GM23338 (cell line): ENCODE data around the gene NINJ1. TPM values are rescaled to one million over a fixed set of nuclear protein-coding genes. Genes with fewer than 3 reads are reported as not detected.

ENCODE experiments used
- ATAC-seq: fragments of 200-7000 bp; cut with Tn5 transposase; 3 replicates; pipeline ENCODE4 v1.9.1; 2020
- DNase-seq: peaks from one replicate; pipeline ENCODE4 v3.0.0-alpha.2; 2015; ENCODE audit warnings: low spot score
- H2AFZ ChIP-seq: fragments of 200-600 bp; sonication (generic); 2 replicates; pipeline ENCODE4 v1.8.0; 2016; ENCODE audit warnings: antibody characterized with exemption, mild to moderate bottlenecking, moderate library complexity
- H3F3A ChIP-seq: fragments of 200-600 bp; sonication (generic); replicated peaks from 2 replicates; pipeline ENCODE4 v1.8.0; 2017; ENCODE audit warnings: antibody characterized with exemption, mixed run types, low read depth
- H3K27ac ChIP-seq: fragments of 200-600 bp; sonication (generic); 2 replicates; pipeline ENCODE4 v1.6.1; 2016; ENCODE audit warnings: low read depth
- H3K27me3 ChIP-seq: fragments of 200-600 bp; sonication (generic); 2 replicates; pipeline ENCODE4 v1.8.0; 2016; ENCODE audit warnings: mild to moderate bottlenecking, mixed run types, moderate library complexity; ENCODE audit not compliant: insufficient read depth
- H3K36me3 ChIP-seq: fragments of 200-600 bp; sonication (generic); 2 replicates; pipeline ENCODE4 v1.8.0; 2016; ENCODE audit warnings: mild to moderate bottlenecking; ENCODE audit not compliant: insufficient read depth
- H3K4me1 ChIP-seq: fragments of 200-600 bp; sonication (generic); 2 replicates; pipeline ENCODE4 v1.8.0; 2016; ENCODE audit warnings: mild to moderate bottlenecking, moderate library complexity; ENCODE audit not compliant: insufficient read depth
- H3K4me2 ChIP-seq: fragments of 200-600 bp; sonication (generic); 2 replicates; pipeline ENCODE4 v1.7.1; 2017; ENCODE audit warnings: mixed run types
- H3K4me3 ChIP-seq: fragments of 200-600 bp; sonication (generic); 2 replicates; pipeline ENCODE4 v1.6.1; 2016; ENCODE audit warnings: mixed run types
- H3K79me2 ChIP-seq: fragments of 200-600 bp; sonication (generic); replicated peaks from 2 replicates; pipeline ENCODE4 v1.8.0; 2017; ENCODE audit warnings: mild to moderate bottlenecking; ENCODE audit not compliant: insufficient read depth
- H3K9me2 ChIP-seq: fragments of 200-600 bp; sonication (generic); 2 replicates; pipeline ENCODE4 v1.8.0; 2017; ENCODE audit not compliant: insufficient read depth
- H4K20me1 ChIP-seq: fragments of 200-600 bp; sonication (generic); replicated peaks from 2 replicates; pipeline ENCODE4 v1.8.0; 2017; ENCODE audit warnings: mild to moderate bottlenecking; ENCODE audit not compliant: insufficient read depth
- H3K27ac Mint-ChIP-seq: 2 replicates; pipeline ENCODE4 v1.8.0; 2020; ENCODE audit warnings: inconsistent platforms, mild to moderate bottlenecking, moderate library complexity, mixed read lengths
- H3K27me3 Mint-ChIP-seq: 3 replicates; pipeline ENCODE4 v1.8.0; 2022; ENCODE audit warnings: low read depth, mild to moderate bottlenecking, moderate library complexity, mixed read lengths, inconsistent platforms; ENCODE audit not compliant: insufficient read depth, poor library complexity
- H3K36me3 Mint-ChIP-seq: 3 replicates; pipeline ENCODE4 v1.8.0; 2021; ENCODE audit warnings: low read depth, mild to moderate bottlenecking, inconsistent platforms, moderate library complexity, mixed read lengths
- H3K4me1 Mint-ChIP-seq: 3 replicates; pipeline ENCODE4 v1.8.0; 2020; ENCODE audit warnings: mild to moderate bottlenecking, inconsistent platforms, mixed read lengths
- H3K4me3 Mint-ChIP-seq: 3 replicates; pipeline ENCODE4 v1.8.0; 2021; ENCODE audit warnings: moderate library complexity, mild to moderate bottlenecking, inconsistent platforms, mixed read lengths
- H3K9me3 Mint-ChIP-seq: 3 replicates; pipeline ENCODE4 v1.8.0; 2020; ENCODE audit warnings: moderate library complexity, mild to moderate bottlenecking, inconsistent platforms, mixed read lengths
- CREB1 ChIP-seq: fragments of 250-450 bp; sonication (Bioruptor Pico); IDR thresholded peaks from 2 replicates; pipeline ENCODE4 v1.5.0; 2020; ENCODE audit warnings: low read depth, mild to moderate bottlenecking, moderate library complexity
- EZH2phosphoT487 ChIP-seq: fragments of 200-600 bp; sonication (generic); IDR thresholded peaks from one replicate; pipeline ENCODE4 v1.8.1; 2018; ENCODE audit warnings: antibody characterized with exemption; ENCODE audit not compliant: unreplicated experiment
- NANOG ChIP-seq: IDR thresholded peaks from 2 replicates; pipeline ENCODE4 v1.6.1; 2016; ENCODE audit warnings: antibody characterized with exemption, borderline replicate concordance
- POLR2AphosphoS5 ChIP-seq: IDR thresholded peaks from 2 replicates; pipeline ENCODE4 v1.6.1; 2016; ENCODE audit warnings: antibody characterized with exemption, low read depth
- STAT1 ChIP-seq: IDR thresholded peaks from one replicate; pipeline ENCODE4 v1.6.1; 2016; ENCODE audit warnings: antibody characterized with exemption; ENCODE audit not compliant: unreplicated experiment
- ZNF114 ChIP-seq: fragments of 250-450 bp; sonication (Bioruptor Pico); IDR thresholded peaks from 2 replicates; pipeline ENCODE4 v1.5.0; 2020; ENCODE audit warnings: mild to moderate bottlenecking, moderate library complexity
- ZNF331 ChIP-seq: fragments of 250-450 bp; sonication (Bioruptor Pico); IDR thresholded peaks from 2 replicates; pipeline ENCODE4 v1.5.0; 2020; ENCODE audit warnings: low read depth, mild to moderate bottlenecking, moderate library complexity
- polyA plus RNA-seq: library from polyadenylated mRNA; unstranded; fragments of >200 nt; fragmentation: Nextera tagmentation; extraction: Ambion mirVana; gene quantifications from 2 replicates; pipeline ENCODE4 v1.2.1, GENCODE V29; 2016
- total RNA-seq: library from RNA; depleted of rRNA; stranded (reverse); fragments of >200 nt; shearing (Covaris generic); gene quantifications from 2 replicates; pipeline ENCODE4 v1.2.3, GENCODE V29; 2014
- TF ChIP-seq, protein P1 (sequence below), 2 experiments: fragments of 200-600 bp in 1 of 2; sonication (generic) in 1 of 2; conservative IDR thresholded peaks; 2 replicates each; pipeline versions ENCODE4 v1.5.1 to v1.6.1; 2016 to 2017; ENCODE audit warnings: antibody characterized with exemption in 2 of 2, low read depth in 2 of 2, mild to moderate bottlenecking in 2 of 2, moderate library complexity in 1 of 2
- TF ChIP-seq, protein P2 (sequence below): IDR thresholded peaks from one replicate; pipeline ENCODE4 v1.6.1; 2018; ENCODE audit warnings: antibody characterized with exemption; ENCODE audit not compliant: unreplicated experiment
- TF ChIP-seq, protein P3 (sequence below): IDR thresholded peaks from 2 replicates; pipeline ENCODE4 v1.6.1; 2016; ENCODE audit warnings: antibody characterized with exemption

Gene NINJ1
- total and polyA plus RNA-seq, 2 experiments from 2014 or later, result 36.3 to 39.7 TPM

DNA sequence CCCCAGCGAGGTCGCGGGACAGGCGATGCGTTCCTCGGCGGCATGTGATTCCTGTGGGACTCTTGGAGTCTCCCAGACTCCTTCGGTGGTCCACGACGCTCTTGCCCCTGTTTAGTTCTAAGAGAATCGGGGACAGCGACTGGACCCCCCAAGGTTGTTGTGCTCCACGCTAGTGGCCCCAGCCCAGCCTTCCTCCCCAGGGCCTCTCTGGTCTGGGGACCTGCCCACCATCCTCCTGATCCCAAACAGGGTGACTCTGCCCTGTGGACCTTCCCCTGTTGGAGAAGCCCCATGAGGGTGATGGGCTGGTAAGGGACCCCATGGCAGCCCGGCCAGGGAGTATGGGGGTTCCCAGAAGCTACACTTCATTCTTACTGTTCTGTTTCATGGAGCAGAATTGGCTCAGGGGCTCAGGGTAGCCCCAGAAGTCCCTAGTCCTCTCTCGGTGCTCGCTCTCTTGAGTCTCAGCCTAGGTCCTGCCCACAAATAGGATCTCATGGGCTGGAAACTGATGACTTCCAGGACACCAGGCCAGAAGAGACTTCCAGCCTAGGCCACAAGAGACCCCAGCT, 37.2 kb downstream of the NINJ1 start:
- no peak overlapping the region for H3K27ac ChIP-seq
- 0 out of 2 replicates have a peak, but pooled peaks cover 8% of the 10 kb centered on the region for H3F3A ChIP-seq
- H3K4me2 ChIP-seq, result peak overlapping the region; percentile 94
- peaks cover 19% of the 10 kb centered on the region for H3K79me2 ChIP-seq
- H3K36me3 ChIP-seq, result no peaks in the 10 kb centered on the region; the same call in 1 of the 2 replicates
- peak overlapping the region; percentile 97 for H2AFZ ChIP-seq
- 0 out of 2 replicates have a peak, but pooled peaks cover 3% of the 10 kb centered on the region for H3K4me1 ChIP-seq
- Mint-ChIP-seq H3K4me1 (peaks cover 10% of the 10 kb centered on the region), H3K9me3 (no peaks in the 10 kb centered on the region; the same call in 2 of the 3 replicates), H3K27ac (no peak overlapping the region), H3K36me3 (no peaks in the 10 kb centered on the region), H3K27me3 (peaks cover 7% of the 10 kb centered on the region), H3K4me3 (peak overlapping the region; percentile 82)
- no peaks in the 10 kb centered on the region; the same call in 1 of the 2 replicates for H4K20me1 ChIP-seq
- peak overlapping the region; percentile 92 for H3K4me3 ChIP-seq
- no peak for DNase-seq
- no peak for ATAC-seq
- H3K9me2 ChIP-seq, result no peaks in the 10 kb centered on the region
- TF ChIP-seq, protein P1, sequence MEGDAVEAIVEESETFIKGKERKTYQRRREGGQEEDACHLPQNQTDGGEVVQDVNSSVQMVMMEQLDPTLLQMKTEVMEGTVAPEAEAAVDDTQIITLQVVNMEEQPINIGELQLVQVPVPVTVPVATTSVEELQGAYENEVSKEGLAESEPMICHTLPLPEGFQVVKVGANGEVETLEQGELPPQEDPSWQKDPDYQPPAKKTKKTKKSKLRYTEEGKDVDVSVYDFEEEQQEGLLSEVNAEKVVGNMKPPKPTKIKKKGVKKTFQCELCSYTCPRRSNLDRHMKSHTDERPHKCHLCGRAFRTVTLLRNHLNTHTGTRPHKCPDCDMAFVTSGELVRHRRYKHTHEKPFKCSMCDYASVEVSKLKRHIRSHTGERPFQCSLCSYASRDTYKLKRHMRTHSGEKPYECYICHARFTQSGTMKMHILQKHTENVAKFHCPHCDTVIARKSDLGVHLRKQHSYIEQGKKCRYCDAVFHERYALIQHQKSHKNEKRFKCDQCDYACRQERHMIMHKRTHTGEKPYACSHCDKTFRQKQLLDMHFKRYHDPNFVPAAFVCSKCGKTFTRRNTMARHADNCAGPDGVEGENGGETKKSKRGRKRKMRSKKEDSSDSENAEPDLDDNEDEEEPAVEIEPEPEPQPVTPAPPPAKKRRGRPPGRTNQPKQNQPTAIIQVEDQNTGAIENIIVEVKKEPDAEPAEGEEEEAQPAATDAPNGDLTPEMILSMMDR (conservative IDR thresholded peaks at IDR 0.05; ENCODE audit: low read depth in 2 of 2), result no peak
- TF ChIP-seq, protein P2, sequence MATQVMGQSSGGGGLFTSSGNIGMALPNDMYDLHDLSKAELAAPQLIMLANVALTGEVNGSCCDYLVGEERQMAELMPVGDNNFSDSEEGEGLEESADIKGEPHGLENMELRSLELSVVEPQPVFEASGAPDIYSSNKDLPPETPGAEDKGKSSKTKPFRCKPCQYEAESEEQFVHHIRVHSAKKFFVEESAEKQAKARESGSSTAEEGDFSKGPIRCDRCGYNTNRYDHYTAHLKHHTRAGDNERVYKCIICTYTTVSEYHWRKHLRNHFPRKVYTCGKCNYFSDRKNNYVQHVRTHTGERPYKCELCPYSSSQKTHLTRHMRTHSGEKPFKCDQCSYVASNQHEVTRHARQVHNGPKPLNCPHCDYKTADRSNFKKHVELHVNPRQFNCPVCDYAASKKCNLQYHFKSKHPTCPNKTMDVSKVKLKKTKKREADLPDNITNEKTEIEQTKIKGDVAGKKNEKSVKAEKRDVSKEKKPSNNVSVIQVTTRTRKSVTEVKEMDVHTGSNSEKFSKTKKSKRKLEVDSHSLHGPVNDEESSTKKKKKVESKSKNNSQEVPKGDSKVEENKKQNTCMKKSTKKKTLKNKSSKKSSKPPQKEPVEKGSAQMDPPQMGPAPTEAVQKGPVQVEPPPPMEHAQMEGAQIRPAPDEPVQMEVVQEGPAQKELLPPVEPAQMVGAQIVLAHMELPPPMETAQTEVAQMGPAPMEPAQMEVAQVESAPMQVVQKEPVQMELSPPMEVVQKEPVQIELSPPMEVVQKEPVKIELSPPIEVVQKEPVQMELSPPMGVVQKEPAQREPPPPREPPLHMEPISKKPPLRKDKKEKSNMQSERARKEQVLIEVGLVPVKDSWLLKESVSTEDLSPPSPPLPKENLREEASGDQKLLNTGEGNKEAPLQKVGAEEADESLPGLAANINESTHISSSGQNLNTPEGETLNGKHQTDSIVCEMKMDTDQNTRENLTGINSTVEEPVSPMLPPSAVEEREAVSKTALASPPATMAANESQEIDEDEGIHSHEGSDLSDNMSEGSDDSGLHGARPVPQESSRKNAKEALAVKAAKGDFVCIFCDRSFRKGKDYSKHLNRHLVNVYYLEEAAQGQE, result no peak
- TF ChIP-seq NANOG (no peak), STAT1 (no peak), EZH2phosphoT487 (no peak), ZNF331 (CRISPR knock-in tag) (no peak), POLR2AphosphoS5 (no peak), CREB1 (CRISPR knock-in tag) (no peak), ZNF114 (CRISPR knock-in tag) (no peak)
- TF ChIP-seq, protein P3, sequence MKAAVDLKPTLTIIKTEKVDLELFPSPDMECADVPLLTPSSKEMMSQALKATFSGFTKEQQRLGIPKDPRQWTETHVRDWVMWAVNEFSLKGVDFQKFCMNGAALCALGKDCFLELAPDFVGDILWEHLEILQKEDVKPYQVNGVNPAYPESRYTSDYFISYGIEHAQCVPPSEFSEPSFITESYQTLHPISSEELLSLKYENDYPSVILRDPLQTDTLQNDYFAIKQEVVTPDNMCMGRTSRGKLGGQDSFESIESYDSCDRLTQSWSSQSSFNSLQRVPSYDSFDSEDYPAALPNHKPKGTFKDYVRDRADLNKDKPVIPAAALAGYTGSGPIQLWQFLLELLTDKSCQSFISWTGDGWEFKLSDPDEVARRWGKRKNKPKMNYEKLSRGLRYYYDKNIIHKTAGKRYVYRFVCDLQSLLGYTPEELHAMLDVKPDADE, result no peak
- H3K27me3 ChIP-seq, result peaks cover 8% of the 10 kb centered on the region; the same call in 1 of the 2 replicates
